ENCODE data around the gene BZW2. TPM values are rescaled to one million over a fixed set of nuclear protein-coding genes. Genes with fewer than 3 reads are reported as not detected.

BZW2 gene
- total and polyA plus RNA-seq, 2 donors (not counting 1 experiment from before 2014, with no cell fraction given) = 18.4 to 20.6 TPM

GRCh38 chr7:16611711-16612110 is 34.3 kb upstream of the BZW2 start:
- Histone ChIP-seq H3K9ac (ENCODE audit: low read length) (no peak overlapping the region), H3K9me3 (ENCODE audit: control extremely low read depth in 1 of 3, control insufficient read depth in 2 of 3, insufficient read depth in 1 of 3, low read length in 2 of 3) (no peaks in the 10 kb centered on the region), H3K27ac (ENCODE audit: low read length in 2 of 2) (no peak overlapping the region), H3K36me3 (replicated peaks in 1 of 2; ENCODE audit: control extremely low read depth in 1 of 2, control insufficient read depth in 1 of 2, extremely low read depth in 1 of 2, insufficient read depth in 2 of 2, low read length in 1 of 2) (peaks cover 5 to 10% of the 10 kb centered on the region in 2 experiments), H3K4me1 (ENCODE audit: control insufficient read depth in 2 of 2, insufficient read depth in 2 of 2, low read length in 2 of 2) (peaks cover 7 to 13% of the 10 kb centered on the region in 2 donors), H2AFZ (ENCODE audit: insufficient read depth, low read depth, low read length, poor library complexity, severe bottlenecking) (no peak overlapping the region), H3K79me2 (ENCODE audit: control insufficient read depth, insufficient read depth, low read length) (no peaks in the 10 kb centered on the region), H4K20me1 (ENCODE audit: control insufficient read depth, insufficient read depth, low read length, poor library complexity, severe bottlenecking) (no peaks in the 10 kb centered on the region), H3K4me2 (replicated peaks; ENCODE audit: low read depth, low read length, poor library complexity, severe bottlenecking) (no peak overlapping the region), H3K27me3 (replicated peaks in 1 of 4; ENCODE audit: control extremely low read depth in 1 of 4, control insufficient read depth in 3 of 4, insufficient read depth in 4 of 4, low read length in 3 of 4) (no peaks in the 10 kb centered on the region), H3K4me3 (ENCODE audit: control extremely low read depth in 1 of 5, extremely low read depth in 1 of 5, insufficient read depth in 1 of 5, low read depth in 2 of 5, low read length in 4 of 5) (no peak overlapping the region)
- no peak for DNase-seq
- no peaks in the 10 kb centered on the region for H3K27me3 Mint-ChIP-seq
- peaks cover 15% of the 10 kb centered on the region for H3K4me1 Mint-ChIP-seq
- no peak for ATAC-seq (ENCODE audit: low read depth)
- no peak overlapping the region for H3K27ac Mint-ChIP-seq
- no peak overlapping the region for H3K4me3 Mint-ChIP-seq
- ChIA-PET CTCF (no interaction called here), POLR2A (no interaction called here)
- TF ChIP-seq EZH2 (IDR thresholded peaks at IDR 0.05; ENCODE audit: borderline replicate concordance, insufficient read depth, low read depth, low read length, poor library complexity, severe bottlenecking) = no peak
- TF ChIP-seq CTCF (IDR thresholded peaks at IDR 0.05) = no peak
- intact Hi-C loops (cut with micrococcal nuclease) = no loop called here
- 100% methylated on average over 1 of the region's 2 CpGs for WGBS (ENCODE audit: insufficient coverage)
- no peaks in the 10 kb centered on the region for H3K9me3 Mint-ChIP-seq (ENCODE audit: insufficient read depth)

- Histone ChIP-seq H3K27ac (ENCODE audit: low read length in 2 of 2) (no peak overlapping the region), H3K4me2 (replicated peaks; ENCODE audit: low read depth, low read length, poor library complexity, severe bottlenecking) (no peak overlapping the region), H3K36me3 (replicated peaks in 1 of 2; ENCODE audit: control extremely low read depth in 1 of 2, control insufficient read depth in 1 of 2, extremely low read depth in 1 of 2, insufficient read depth in 2 of 2, low read length in 1 of 2) (peaks cover 8 to 13% of the 10 kb centered on the region in 2 experiments), H2AFZ (ENCODE audit: insufficient read depth, low read depth, low read length, poor library complexity, severe bottlenecking) (no peak overlapping the region), H3K4me1 (ENCODE audit: control insufficient read depth in 2 of 2, insufficient read depth in 2 of 2, low read length in 2 of 2) (peaks cover 0 to under 1% of the 10 kb centered on the region in 2 donors), H3K9me3 (ENCODE audit: control extremely low read depth in 1 of 3, control insufficient read depth in 2 of 3, insufficient read depth in 1 of 3, low read length in 2 of 3) (no peaks in the 10 kb centered on the region), H4K20me1 (ENCODE audit: control insufficient read depth, insufficient read depth, low read length, poor library complexity, severe bottlenecking) (no peaks in the 10 kb centered on the region), H3K4me3 (ENCODE audit: control extremely low read depth in 1 of 5, extremely low read depth in 1 of 5, insufficient read depth in 1 of 5, low read depth in 2 of 5, low read length in 4 of 5) (no peak overlapping the region), H3K27me3 (replicated peaks in 1 of 4; ENCODE audit: control extremely low read depth in 1 of 4, control insufficient read depth in 3 of 4, insufficient read depth in 4 of 4, low read length in 3 of 4) (no peaks in the 10 kb centered on the region), H3K79me2 (ENCODE audit: control insufficient read depth, insufficient read depth, low read length) (no peaks in the 10 kb centered on the region), H3K9ac (ENCODE audit: low read length) (no peak overlapping the region)
- Mint-ChIP-seq H3K4me1 (peaks cover 9% of the 10 kb centered on the region), H3K27me3 (no peaks in the 10 kb centered on the region), H3K27ac (no peak overlapping the region), H3K9me3 (ENCODE audit: insufficient read depth) (no peaks in the 10 kb centered on the region), H3K4me3 (no peak overlapping the region)
- ChIA-PET POLR2A (no interaction called here), CTCF (no interaction called here)
- intact Hi-C loops (cut with micrococcal nuclease) = no loop called here
- ATAC-seq (ENCODE audit: low read depth) = no peak
- WGBS (ENCODE audit: insufficient coverage) = 100% methylated on average over 2 of the region's 5 CpGs
- TF ChIP-seq CTCF (IDR thresholded peaks at IDR 0.05) (no peak), EZH2 (IDR thresholded peaks at IDR 0.05; ENCODE audit: borderline replicate concordance, insufficient read depth, low read depth, low read length, poor library complexity, severe bottlenecking) (no peak)
- DNase-seq = no peak
Observed at GRCh38 chr7:16615228-16615627, 30.8 kb upstream of the BZW2 start.

Data from B cell (primary cell).